Measurements from ENCODE around the gene UBR4.

The UBR4 gene

GRCh38 chr1:19151537-19151936, 58.5 kb downstream of the UBR4 start:
- H3K27me3 ChIP-seq (ENCODE audit: low read depth, low read length), result no peaks in the 10 kb centered on the region
- no peaks in the 10 kb centered on the region for H3K79me2 ChIP-seq (ENCODE audit: low read length)
- no peak overlapping the region for H3K4me2 ChIP-seq (ENCODE audit: low read length)
- TF ChIP-seq CTCF (IDR thresholded peaks at IDR 0.05; ENCODE audit: low read depth, low read length) (no peak), EZH2phosphoT487 (IDR thresholded peaks at IDR 0.05; ENCODE audit: low read depth) (no peak)
- H4K20me1 ChIP-seq (ENCODE audit: insufficient read depth, low read length), result no peaks in the 10 kb centered on the region
- peaks cover 82% of the 10 kb centered on the region for H3K36me3 ChIP-seq (replicated peaks; ENCODE audit: low read depth, low read length)
- H3K9me3 ChIP-seq (ENCODE audit: insufficient read depth, low read length), result no peaks in the 10 kb centered on the region
- no peak overlapping the region for H3K4me3 ChIP-seq (ENCODE audit: low read length)
- no peak overlapping the region for H3K27ac ChIP-seq (ENCODE audit: low read length)
- no peak overlapping the region for H2AFZ ChIP-seq (ENCODE audit: low read depth, low read length)
- no peak overlapping the region for H3K9ac ChIP-seq (ENCODE audit: low read length)
- H3K4me1 ChIP-seq (ENCODE audit: low read length), result no peaks in the 10 kb centered on the region

DNA sequence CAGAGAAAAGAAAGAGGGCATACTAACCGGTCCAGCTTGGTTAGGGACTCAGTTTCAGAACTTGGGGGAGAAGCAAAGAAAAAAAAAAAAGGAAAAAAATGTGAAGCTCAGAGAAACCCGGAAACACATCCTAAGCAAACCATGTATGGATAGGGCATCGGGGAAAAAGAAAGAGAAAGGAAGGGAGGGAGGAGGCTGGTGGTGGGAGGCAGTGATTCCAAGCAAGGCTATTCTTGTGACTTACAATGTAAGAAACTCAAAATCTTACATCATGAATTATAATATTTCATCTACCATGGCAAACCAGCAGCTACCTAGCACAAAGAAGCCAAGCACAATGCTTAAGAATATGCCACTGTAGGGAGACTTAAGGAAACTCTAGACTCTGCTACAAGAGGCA, 60.3 kb downstream of the UBR4 start:
- no peak overlapping the region for H3K4me2 ChIP-seq (ENCODE audit: low read length)
- peaks cover 86% of the 10 kb centered on the region for H3K36me3 ChIP-seq (replicated peaks; ENCODE audit: low read depth, low read length)
- H4K20me1 ChIP-seq (ENCODE audit: insufficient read depth, low read length), result no peaks in the 10 kb centered on the region
- no peaks in the 10 kb centered on the region for H3K9me3 ChIP-seq (ENCODE audit: insufficient read depth, low read length)
- H3K79me2 ChIP-seq (ENCODE audit: low read length), result no peaks in the 10 kb centered on the region
- H3K27ac ChIP-seq (ENCODE audit: low read length), result no peak overlapping the region
- H3K27me3 ChIP-seq (ENCODE audit: low read depth, low read length), result no peaks in the 10 kb centered on the region
- TF ChIP-seq EZH2phosphoT487 (IDR thresholded peaks at IDR 0.05; ENCODE audit: low read depth), result no peak
- TF ChIP-seq CTCF (IDR thresholded peaks at IDR 0.05; ENCODE audit: low read depth, low read length), result no peak
- H3K4me3 ChIP-seq (ENCODE audit: low read length), result no peak overlapping the region
- H2AFZ ChIP-seq (ENCODE audit: low read depth, low read length), result no peak overlapping the region
- no peak overlapping the region for H3K9ac ChIP-seq (ENCODE audit: low read length)
- no peaks in the 10 kb centered on the region for H3K4me1 ChIP-seq (ENCODE audit: low read length)

- H3K27me3 ChIP-seq (ENCODE audit: low read depth, low read length), result no peaks in the 10 kb centered on the region
- no peak overlapping the region for H3K4me2 ChIP-seq (ENCODE audit: low read length)
- TF ChIP-seq EZH2phosphoT487 (IDR thresholded peaks at IDR 0.05; ENCODE audit: low read depth), result no peak
- no peak overlapping the region for H3K27ac ChIP-seq (ENCODE audit: low read length)
- peaks cover 70% of the 10 kb centered on the region for H3K36me3 ChIP-seq (replicated peaks; ENCODE audit: low read depth, low read length)
- H3K9me3 ChIP-seq (ENCODE audit: insufficient read depth, low read length), result no peaks in the 10 kb centered on the region
- H3K4me1 ChIP-seq (ENCODE audit: low read length), result peaks cover 9% of the 10 kb centered on the region
- no peaks in the 10 kb centered on the region for H4K20me1 ChIP-seq (ENCODE audit: insufficient read depth, low read length)
- H3K9ac ChIP-seq (ENCODE audit: low read length), result no peak overlapping the region
- no peaks in the 10 kb centered on the region for H3K79me2 ChIP-seq (ENCODE audit: low read length)
- no peak overlapping the region for H2AFZ ChIP-seq (ENCODE audit: low read depth, low read length)
- H3K4me3 ChIP-seq (ENCODE audit: low read length), result no peak overlapping the region
These were observed 69.6 kb downstream of the UBR4 start for GRCh38 chr1:19140465-19140864.

DNA sequence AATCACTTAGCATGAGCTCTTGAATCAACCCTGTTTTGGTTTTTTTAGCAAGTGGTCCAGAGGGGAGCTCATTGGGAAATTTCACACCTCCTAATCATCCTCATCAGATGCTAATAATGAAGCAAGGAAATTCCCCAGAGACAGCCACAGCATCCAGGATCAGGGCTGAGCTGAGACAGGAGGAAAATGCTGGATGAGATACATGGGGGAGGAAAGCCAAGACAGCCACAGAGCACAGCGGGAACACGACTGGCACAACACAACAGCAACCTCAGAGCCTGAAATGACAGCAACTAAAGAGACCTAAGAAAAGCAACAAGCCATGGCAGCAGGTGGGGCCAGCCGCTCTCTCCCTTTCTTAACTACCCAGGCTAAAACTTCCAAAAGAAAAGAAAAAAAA, 70.4 kb downstream of the UBR4 start:
- Histone ChIP-seq H3K4me1 (ENCODE audit: low read length) (peaks cover 9% of the 10 kb centered on the region), H2AFZ (ENCODE audit: low read depth, low read length) (no peak overlapping the region), H3K9ac (ENCODE audit: low read length) (no peak overlapping the region), H3K9me3 (ENCODE audit: insufficient read depth, low read length) (no peaks in the 10 kb centered on the region), H3K36me3 (replicated peaks; ENCODE audit: low read depth, low read length) (peaks cover 70% of the 10 kb centered on the region), H3K4me2 (ENCODE audit: low read length) (no peak overlapping the region), H3K27me3 (ENCODE audit: low read depth, low read length) (no peaks in the 10 kb centered on the region), H3K4me3 (ENCODE audit: low read length) (no peak overlapping the region), H3K27ac (ENCODE audit: low read length) (peak overlapping the region; percentile 16; the same call in 1 of the 2 replicates), H4K20me1 (ENCODE audit: insufficient read depth, low read length) (no peaks in the 10 kb centered on the region), H3K79me2 (ENCODE audit: low read length) (no peaks in the 10 kb centered on the region)
- no peak for TF ChIP-seq EZH2phosphoT487 (IDR thresholded peaks at IDR 0.05; ENCODE audit: low read depth)
- no peak for TF ChIP-seq CTCF (IDR thresholded peaks at IDR 0.05; ENCODE audit: low read depth, low read length)

Data from OCI-LY3 (cell line).